Omental fat pad (tissue), 4 donors: ENCODE measurements around the gene KSR2. TPM values are rescaled to one million over a fixed set of nuclear protein-coding genes. Genes with fewer than 3 reads are reported as not detected.
"Not testable (repeated sequence)": the region's sequence is repeated elsewhere in the genome, so short reads cannot be mapped to it uniquely, and the experiment has no call there.

ENCODE experiments used
- ATAC-seq: fragments of 150-250 bp; one replicate; pipeline ENCODE4 v1.9.1; 2016; ENCODE audit warnings: mild to moderate bottlenecking, moderate library complexity; ENCODE audit not compliant: low FRiP score
- DNase-seq: peaks from one replicate; pipeline ENCODE4 v3.0.0-alpha.2; 2019; ENCODE audit warnings: low spot score
- total RNA-seq, 4 donors: library from RNA; depleted of rRNA; stranded (reverse); fragments of >200 nt; gene quantifications; one replicate each; pipeline ENCODE4 v1.1.0, GENCODE V29; 2016
- TF ChIP-seq, protein P1 (sequence below), 3 donors: fragments of 450-650 bp; IDR thresholded peaks; one replicate each; pipeline ENCODE4 v1.5.1; 2016 to 2017; ENCODE audit warnings: antibody characterized with exemption in 3 of 3, mild to moderate bottlenecking in 3 of 3, moderate library complexity in 2 of 3

KSR2 gene
- total RNA-seq, 4 donors from 2014 or later: under 0.01 to 0.16 (median under 0.01) TPM; not detected in 1

- TF ChIP-seq, protein P1, sequence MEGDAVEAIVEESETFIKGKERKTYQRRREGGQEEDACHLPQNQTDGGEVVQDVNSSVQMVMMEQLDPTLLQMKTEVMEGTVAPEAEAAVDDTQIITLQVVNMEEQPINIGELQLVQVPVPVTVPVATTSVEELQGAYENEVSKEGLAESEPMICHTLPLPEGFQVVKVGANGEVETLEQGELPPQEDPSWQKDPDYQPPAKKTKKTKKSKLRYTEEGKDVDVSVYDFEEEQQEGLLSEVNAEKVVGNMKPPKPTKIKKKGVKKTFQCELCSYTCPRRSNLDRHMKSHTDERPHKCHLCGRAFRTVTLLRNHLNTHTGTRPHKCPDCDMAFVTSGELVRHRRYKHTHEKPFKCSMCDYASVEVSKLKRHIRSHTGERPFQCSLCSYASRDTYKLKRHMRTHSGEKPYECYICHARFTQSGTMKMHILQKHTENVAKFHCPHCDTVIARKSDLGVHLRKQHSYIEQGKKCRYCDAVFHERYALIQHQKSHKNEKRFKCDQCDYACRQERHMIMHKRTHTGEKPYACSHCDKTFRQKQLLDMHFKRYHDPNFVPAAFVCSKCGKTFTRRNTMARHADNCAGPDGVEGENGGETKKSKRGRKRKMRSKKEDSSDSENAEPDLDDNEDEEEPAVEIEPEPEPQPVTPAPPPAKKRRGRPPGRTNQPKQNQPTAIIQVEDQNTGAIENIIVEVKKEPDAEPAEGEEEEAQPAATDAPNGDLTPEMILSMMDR (IDR thresholded peaks at IDR 0.05): no peak
- DNase-seq (no peak), ATAC-seq (no peak)
These were observed 107.1 kb downstream of the KSR2 start for GRCh38 chr12:117861691-117862090.

- ATAC-seq, DNase-seq: not testable (repeated sequence)
These were observed 108.0 kb downstream of the KSR2 start for GRCh38 chr12:117860787-117861290.

DNA sequence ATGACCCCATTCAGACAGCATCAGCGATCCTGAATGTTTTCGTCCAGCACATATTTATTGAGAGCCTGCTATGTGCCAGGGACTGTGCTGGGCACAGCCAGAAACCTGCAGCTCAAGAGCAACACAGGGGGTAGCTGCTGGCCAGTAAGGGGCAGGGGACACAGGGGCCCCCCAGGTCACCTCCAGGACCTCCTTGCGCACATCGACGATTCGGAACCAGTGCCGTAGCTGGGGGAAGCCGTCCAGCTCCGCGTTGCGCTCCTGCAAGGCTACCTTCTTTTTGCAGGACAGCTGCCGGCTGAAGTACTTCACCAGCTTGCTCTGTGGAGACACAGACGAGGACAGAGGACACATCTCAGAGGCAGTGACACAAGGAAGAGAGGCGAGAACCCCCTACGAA is 108.7 kb downstream of the KSR2 start:
- TF ChIP-seq, protein P1 (IDR thresholded peaks at IDR 0.05): no peak
- DNase-seq (no peak), ATAC-seq (no peak)

- TF ChIP-seq, protein P1 (IDR thresholded peaks at IDR 0.05): no peak
- DNase-seq (no peak), ATAC-seq (no peak)
These were observed 110.9 kb downstream of the KSR2 start for GRCh38 chr12:117857632-117858612.

- not testable (repeated sequence) for DNase-seq, ATAC-seq
These were observed 111.7 kb downstream of the KSR2 start for GRCh38 chr12:117857139-117857538.

GRCh38 chr12:117855165-117855564 is 113.6 kb downstream of the KSR2 start:
- ATAC-seq: no peak
- TF ChIP-seq, protein P1 (IDR thresholded peaks at IDR 0.05): no peak
- no peak for DNase-seq

DNA sequence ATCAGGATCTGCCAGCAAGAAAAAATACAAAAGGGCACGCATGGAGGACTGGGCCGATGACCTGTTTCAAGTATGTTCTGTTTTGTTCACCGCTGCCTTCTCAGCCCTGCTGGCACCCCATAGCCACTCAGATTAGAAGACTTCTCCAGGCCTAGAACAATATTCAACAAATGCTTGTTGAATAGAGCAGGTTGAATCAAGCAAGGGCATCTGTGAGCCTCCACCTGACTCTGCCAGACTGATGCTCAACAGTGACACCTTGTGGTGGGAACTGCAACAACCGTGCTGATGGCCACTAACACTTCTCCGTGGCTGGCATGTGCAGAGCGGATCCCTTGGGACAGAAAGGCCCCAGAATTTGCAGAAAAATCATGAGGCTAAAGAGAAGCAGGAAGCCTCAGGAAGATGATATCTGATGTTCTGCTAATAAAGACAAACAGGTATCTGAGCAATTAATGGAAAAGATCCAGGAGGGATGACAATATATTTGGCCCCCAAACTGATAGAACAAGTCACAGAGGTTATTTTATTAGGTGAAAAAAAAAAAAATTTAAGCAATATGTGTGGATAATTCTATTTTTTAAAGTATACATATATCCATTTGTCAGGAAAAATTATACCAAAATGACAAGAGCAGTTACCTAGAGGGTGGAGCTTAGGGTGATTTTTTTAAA is 114.3 kb downstream of the KSR2 start:
- DNase-seq (no peak), ATAC-seq (no peak)
- TF ChIP-seq, protein P1 (IDR thresholded peaks at IDR 0.05): no peak
